Smooth muscle cell (in vitro differentiated cells): ENCODE data around the gene NSUN3. TPM values are rescaled to one million over a fixed set of nuclear protein-coding genes. Genes with fewer than 3 reads are reported as not detected.

Experiments
- DNase-seq: peaks from one replicate; lab custom pipeline; 2025; ENCODE audit not compliant: unreplicated experiment; lab: John Stamatoyannopoulos, UW
- H2AFZ ChIP-seq: fragments of 200-600 bp; sonication (generic); 2 replicates; pipeline ENCODE4 v1.6.0; 2016; ENCODE audit warnings: antibody characterized with exemption, low read depth, mild to moderate bottlenecking
- H3F3A ChIP-seq: fragments of 200-600 bp; sonication (generic); 2 replicates; pipeline ENCODE4 v1.6.0; 2017; ENCODE audit warnings: antibody characterized with exemption, low read depth
- H3K27ac ChIP-seq: fragments of 200-600 bp; sonication (generic); 2 replicates; pipeline ENCODE4 v1.5.1; 2016; ENCODE audit warnings: low read depth, mild to moderate bottlenecking
- H3K27me3 ChIP-seq: fragments of 200-600 bp; sonication (generic); 2 replicates; pipeline ENCODE4 v1.6.1; 2016; ENCODE audit warnings: low read depth, mild to moderate bottlenecking
- H3K36me3 ChIP-seq: fragments of 200-600 bp; sonication (generic); 2 replicates; pipeline ENCODE4 v1.5.1; 2016; ENCODE audit warnings: low read depth
- H3K4me1 ChIP-seq: fragments of 200-600 bp; sonication (generic); 2 replicates; pipeline ENCODE4 v1.5.1; 2016; ENCODE audit warnings: low read depth
- H3K4me2 ChIP-seq: fragments of 200-600 bp; sonication (generic); 2 replicates; pipeline ENCODE4 v1.6.0; 2016; ENCODE audit warnings: mild to moderate bottlenecking
- H3K4me3 ChIP-seq: fragments of 200-600 bp; sonication (generic); 2 replicates; pipeline ENCODE4 v1.5.1; 2016; ENCODE audit warnings: mild to moderate bottlenecking
- H3K79me2 ChIP-seq: fragments of 200-600 bp; sonication (generic); 2 replicates; pipeline ENCODE4 v1.6.0; 2016; ENCODE audit warnings: low read depth, mild to moderate bottlenecking
- H3K9ac ChIP-seq: fragments of 200-600 bp; sonication (generic); 2 replicates; pipeline ENCODE4 v1.6.0; 2016; ENCODE audit warnings: low read depth
- H3K9me3 ChIP-seq: fragments of 200-600 bp; sonication (generic); replicated peaks from 2 replicates; pipeline ENCODE4 v1.5.1; 2016; ENCODE audit warnings: low read depth
- H4K20me1 ChIP-seq: fragments of 200-600 bp; sonication (generic); 2 replicates; pipeline ENCODE4 v1.6.0; 2016; ENCODE audit warnings: low read depth
- CTCF ChIP-seq: fragments of 200-600 bp; sonication (generic); IDR thresholded peaks from 2 replicates; pipeline ENCODE4 v1.5.1; 2017; ENCODE audit warnings: borderline replicate concordance, mild to moderate bottlenecking, antibody characterized with exemption; ENCODE audit not compliant: insufficient read depth, poor library complexity, severe bottlenecking
- WGBS: methylation state at CpG from one replicate; pipeline ENCODE4 v1.1.7; 2016; ENCODE audit warnings: low lambda C conversion rate; 5-methylcytosine and 5-hydroxymethylcytosine counted together
- polyA plus RNA-seq: library from polyadenylated mRNA; unstranded; fragments of >200 nt; fragmentation: Nextera tagmentation; extraction: Ambion mirVana; gene quantifications from 2 replicates; pipeline ENCODE4 v1.2.1, GENCODE V29; 2016
- total RNA-seq: library from RNA; depleted of rRNA; stranded (reverse); fragments of >200 nt; gene quantifications from 2 replicates; pipeline ENCODE4 v1.2.3, GENCODE V29; 2014

The NSUN3 gene
- total and polyA plus RNA-seq, 2 experiments from 2014 or later, result 5.3 to 8.3 TPM

DNA sequence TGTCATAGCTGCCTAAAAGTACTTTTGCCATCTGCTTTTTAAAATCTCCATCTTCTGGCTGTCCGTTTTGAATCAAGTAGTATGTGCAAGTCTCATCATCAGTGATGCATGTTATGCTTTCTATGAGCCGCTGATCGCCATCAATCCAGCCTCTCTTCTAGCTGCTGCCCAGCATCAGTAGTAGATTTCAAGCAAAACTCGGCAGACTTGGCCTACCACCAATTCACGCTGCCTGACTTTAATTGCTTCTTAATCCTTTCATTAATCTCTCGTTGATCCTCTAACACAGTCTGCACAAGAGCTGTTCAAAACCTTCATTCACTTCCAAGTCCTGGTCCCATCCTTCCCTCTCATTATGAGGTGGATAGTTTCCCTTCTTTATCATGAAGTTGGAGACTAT is 104.9 kb downstream of the NSUN3 start:
- no peak for DNase-seq
- Histone ChIP-seq H3K27me3 (no peaks in the 10 kb centered on the region), H3F3A (no peaks in the 10 kb centered on the region), H2AFZ (no peak overlapping the region), H4K20me1 (no peaks in the 10 kb centered on the region), H3K4me1 (no peaks in the 10 kb centered on the region), H3K36me3 (no peaks in the 10 kb centered on the region), H3K79me2 (no peaks in the 10 kb centered on the region), H3K27ac (no peak overlapping the region), H3K9ac (no peak overlapping the region), H3K4me2 (no peak overlapping the region), H3K4me3 (no peak overlapping the region), H3K9me3 (no peaks in the 10 kb centered on the region)
- TF ChIP-seq CTCF, result no peak
- 85% methylated on average over 6 of the region's 6 CpGs for WGBS

- Histone ChIP-seq H2AFZ (no peak overlapping the region), H3K27me3 (no peaks in the 10 kb centered on the region)
- TF ChIP-seq CTCF, result no peak
These were observed 109.1 kb downstream of the NSUN3 start for GRCh38 chr3:94171954-94172353.

GRCh38 chr3:94172695-94173310 is 109.9 kb downstream of the NSUN3 start:
- H3K4me1 ChIP-seq, result no peaks in the 10 kb centered on the region
- H3K79me2 ChIP-seq, result no peaks in the 10 kb centered on the region
- TF ChIP-seq CTCF, result no peak
- H3K9me3 ChIP-seq, result no peaks in the 10 kb centered on the region
- no peak overlapping the region for H3K4me3 ChIP-seq
- no peak overlapping the region for H3K4me2 ChIP-seq
- no peak overlapping the region for H3K27ac ChIP-seq
- H3K27me3 ChIP-seq, result no peaks in the 10 kb centered on the region
- DNase-seq, result no peak
- H3K9ac ChIP-seq, result no peak overlapping the region
- no peaks in the 10 kb centered on the region for H3K36me3 ChIP-seq
- H3F3A ChIP-seq, result no peaks in the 10 kb centered on the region
- WGBS, result 69% methylated on average over 3 of the region's 3 CpGs
- no peaks in the 10 kb centered on the region for H4K20me1 ChIP-seq
- H2AFZ ChIP-seq, result no peak overlapping the region

More at GRCh38 chr3:94171954-94172353, 109.1 kb downstream of the NSUN3 start:
- no peaks in the 10 kb centered on the region for H4K20me1 ChIP-seq
- H3K27ac ChIP-seq, result no peak overlapping the region
- DNase-seq, result no peak
- H3K79me2 ChIP-seq, result no peaks in the 10 kb centered on the region
- H3K4me2 ChIP-seq, result no peak overlapping the region
- H3K36me3 ChIP-seq, result no peaks in the 10 kb centered on the region
- H3K9me3 ChIP-seq, result no peaks in the 10 kb centered on the region
- no peak overlapping the region for H3K9ac ChIP-seq
- no peak overlapping the region for H3K4me3 ChIP-seq
- no peaks in the 10 kb centered on the region for H3K4me1 ChIP-seq
- H3F3A ChIP-seq, result no peaks in the 10 kb centered on the region

GRCh38 chr3:94173673-94174434 is 111.0 kb downstream of the NSUN3 start:
- DNase-seq, result no peak
- Histone ChIP-seq H2AFZ (no peak overlapping the region), H3K4me1 (no peaks in the 10 kb centered on the region), H3K4me2 (no peak overlapping the region), H3K27ac (no peak overlapping the region), H3K4me3 (no peak overlapping the region), H3K9ac (no peak overlapping the region), H3F3A (no peaks in the 10 kb centered on the region), H4K20me1 (no peaks in the 10 kb centered on the region), H3K27me3 (no peaks in the 10 kb centered on the region), H3K36me3 (no peaks in the 10 kb centered on the region), H3K9me3 (no peaks in the 10 kb centered on the region), H3K79me2 (no peaks in the 10 kb centered on the region)
- no peak for TF ChIP-seq CTCF
- WGBS, result 96% methylated on average over 2 of the region's 2 CpGs
